SK-N-MC (cell line): ENCODE measurements around the gene MAP2.
A peak's percentile ranks its signal among the peaks of the same experiment; 100 is the strongest.
"Not testable (repeated sequence)": the region's sequence is repeated elsewhere in the genome, so short reads cannot be mapped to it uniquely, and the experiment has no call there.

Source experiments
- DNase-seq: peaks from one replicate; pipeline ENCODE4 v3.0.0-alpha.2; 2011; ENCODE audit warnings: low read depth, low spot score
- H3K27ac ChIP-seq: fragments of 200-600 bp; sonication (generic); 2 replicates; pipeline ENCODE4 v1.5.1; 2016; ENCODE audit warnings: mixed run types
- H3K36me3 ChIP-seq: fragments of 200-600 bp; sonication (generic); 2 replicates; pipeline ENCODE4 v1.6.1; 2017; ENCODE audit warnings: antibody characterized with exemption, low read length, mixed read lengths; ENCODE audit not compliant: insufficient read depth
- H3K4me3 ChIP-seq: fragments of 200-600 bp; sonication (generic); 2 replicates; pipeline ENCODE4 v1.5.1; 2016
- H3K9ac ChIP-seq: fragments of 200-600 bp; sonication (generic); 2 replicates; pipeline ENCODE4 v1.8.0; 2017; ENCODE audit warnings: mixed run types, mixed read lengths; ENCODE audit not compliant: insufficient read length
- H3K9me3 ChIP-seq: fragments of 200-600 bp; sonication (generic); 2 replicates; pipeline ENCODE4 v1.6.1; 2017; ENCODE audit warnings: low read depth, mild to moderate bottlenecking, antibody characterized with exemption, low read length, moderate library complexity, mixed read lengths
- EZH2 ChIP-seq: fragments of 200-600 bp; sonication (generic); IDR thresholded peaks from one replicate; pipeline ENCODE4 v1.6.1; 2017; ENCODE audit warnings: antibody characterized with exemption
- FOXP2 ChIP-seq: optimal IDR thresholded peaks from 2 replicates; pipeline ENCODE3; 2011; ENCODE audit warnings: mild to moderate bottlenecking, moderate library complexity; ENCODE audit not compliant: insufficient read depth; ENCODE audit errors: extremely low read length, control extremely low read depth
- POLR2AphosphoS5 ChIP-seq: IDR thresholded peaks from 2 replicates; pipeline ENCODE4 v1.6.1; 2012; ENCODE audit warnings: mild to moderate bottlenecking, low read depth, low read length, borderline replicate concordance

Gene MAP2

DNA sequence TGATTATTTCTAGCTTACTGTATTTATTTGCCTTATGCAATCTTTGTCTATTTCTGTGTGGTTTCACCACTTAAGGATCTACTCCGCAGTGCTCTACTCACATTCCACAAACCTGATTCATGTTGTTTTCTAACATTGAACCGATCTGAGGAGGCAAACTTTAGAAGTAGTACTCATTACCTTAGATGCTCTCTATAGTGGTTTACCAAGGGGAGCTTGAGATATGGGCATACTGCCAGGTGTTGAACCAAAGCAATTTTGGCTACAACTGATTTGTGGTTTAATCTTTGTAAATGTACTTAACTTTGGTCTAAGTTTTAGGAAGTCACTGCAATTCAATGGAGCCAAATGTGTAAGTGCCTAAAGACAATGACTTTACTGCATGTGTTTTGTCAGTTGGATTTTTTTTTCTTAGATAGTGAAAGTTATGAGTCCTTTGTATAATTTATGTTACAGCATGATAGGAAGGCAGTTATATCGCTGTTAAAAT lies 50.1 kb downstream of the MAP2 start:
- no peaks in the 10 kb centered on the region for H3K36me3 ChIP-seq
- peak; percentile 77 for DNase-seq
- no peak for TF ChIP-seq EZH2
- TF ChIP-seq POLR2AphosphoS5 = no peak
- TF ChIP-seq FOXP2 = no peak
- H3K9me3 ChIP-seq = no peaks in the 10 kb centered on the region
- H3K27ac ChIP-seq = peak overlapping the region; percentile 78
- peak overlapping the region; percentile 65 for H3K4me3 ChIP-seq
- peak overlapping the region; percentile 24 for H3K9ac ChIP-seq

DNA sequence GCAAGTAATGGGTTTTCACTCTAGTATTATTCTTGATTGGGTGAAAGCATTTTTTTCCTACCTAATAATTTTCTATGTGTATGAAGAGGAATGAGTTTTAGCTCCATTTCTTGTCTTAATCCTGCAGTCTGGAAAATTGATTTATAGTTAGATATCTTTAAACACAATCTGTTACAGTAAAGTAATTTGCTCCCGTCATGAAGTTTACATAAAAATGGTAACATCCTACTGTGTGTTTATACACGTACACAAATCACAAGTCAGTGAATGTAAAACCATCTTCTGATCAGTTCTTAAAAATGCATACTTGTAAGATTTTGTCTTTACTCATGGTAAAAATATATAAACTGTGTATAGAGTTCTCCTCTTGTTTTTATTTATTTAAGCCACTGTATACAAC lies 51.1 kb downstream of the MAP2 start:
- H3K4me3 ChIP-seq = no peak overlapping the region; the same call in 1 of the 2 replicates
- DNase-seq = no peak
- H3K27ac ChIP-seq = no peak overlapping the region; the same call in 1 of the 2 replicates
- TF ChIP-seq POLR2AphosphoS5 = no peak
- no peak for TF ChIP-seq EZH2
- no peak for TF ChIP-seq FOXP2
- no peaks in the 10 kb centered on the region for H3K9me3 ChIP-seq
- H3K36me3 ChIP-seq = no peaks in the 10 kb centered on the region
- no peak overlapping the region for H3K9ac ChIP-seq

DNA sequence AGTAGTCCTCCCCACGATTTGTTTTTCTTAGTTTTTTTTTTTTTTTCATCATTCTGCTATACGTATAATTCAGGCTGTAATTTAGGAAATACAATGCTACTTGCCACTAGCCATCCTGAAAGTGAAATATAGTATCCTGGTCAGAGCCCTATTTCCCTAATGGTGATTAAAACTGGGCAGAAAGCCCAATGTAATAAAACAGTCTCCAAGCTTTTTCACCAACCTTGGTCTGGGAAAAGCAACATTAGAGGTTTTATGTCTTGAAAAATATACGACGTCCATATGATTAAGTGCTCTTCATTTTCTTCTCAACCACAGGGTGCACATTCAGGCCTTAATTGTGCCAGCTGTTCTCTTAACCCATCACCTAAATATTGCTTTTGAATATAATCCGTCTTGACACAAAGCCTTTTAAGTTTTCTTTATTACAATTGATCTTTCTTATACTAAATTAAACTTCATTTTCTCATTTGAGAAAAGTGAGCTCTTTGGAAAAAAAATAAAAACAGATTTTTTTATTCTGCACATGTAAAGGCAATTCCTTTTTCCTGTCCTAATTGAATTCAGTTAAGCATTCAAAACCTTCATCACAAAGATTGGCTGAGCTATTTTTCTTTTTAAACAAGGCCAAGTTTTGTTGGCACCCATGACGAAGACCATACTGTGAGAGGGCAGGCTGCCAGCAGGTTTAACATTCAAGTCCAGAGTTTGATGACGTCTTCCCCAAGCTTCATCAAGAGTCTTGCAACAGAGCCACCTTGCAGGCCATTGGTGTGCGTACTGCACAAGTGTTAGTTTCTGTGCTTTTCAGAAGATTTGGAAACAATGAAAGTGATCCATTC lies 52.7 kb downstream of the MAP2 start:
- Histone ChIP-seq H3K4me3 (no peak overlapping the region; the same call in 1 of the 2 replicates), H3K9me3 (no peaks in the 10 kb centered on the region), H3K9ac (no peak overlapping the region), H3K27ac (peak overlapping the region; percentile 26; the same call in 1 of the 2 replicates), H3K36me3 (no peaks in the 10 kb centered on the region)
- TF ChIP-seq EZH2 = no peak
- no peak for TF ChIP-seq POLR2AphosphoS5
- TF ChIP-seq FOXP2 = no peak
- DNase-seq = no peak

DNA sequence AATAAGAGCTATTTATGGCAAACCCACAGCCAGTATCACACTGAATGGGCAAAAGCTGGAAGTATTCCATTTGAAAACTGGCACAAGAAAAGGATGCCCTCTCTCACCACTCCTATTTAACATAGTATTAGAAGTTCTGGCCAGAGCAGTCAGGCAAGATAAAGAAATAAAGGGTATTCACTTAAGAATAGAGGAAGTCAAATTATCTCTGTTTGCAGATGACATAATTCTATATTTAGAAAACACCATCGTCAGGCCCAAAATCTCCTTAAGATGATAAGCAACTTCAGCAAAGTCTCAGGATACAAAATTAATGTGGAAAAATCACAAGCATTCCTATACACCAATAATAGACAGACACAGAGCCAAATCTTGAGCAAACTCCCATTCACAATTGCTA lies 68.4 kb downstream of the MAP2 start:
- H3K36me3 ChIP-seq = not testable (repeated sequence)

DNA sequence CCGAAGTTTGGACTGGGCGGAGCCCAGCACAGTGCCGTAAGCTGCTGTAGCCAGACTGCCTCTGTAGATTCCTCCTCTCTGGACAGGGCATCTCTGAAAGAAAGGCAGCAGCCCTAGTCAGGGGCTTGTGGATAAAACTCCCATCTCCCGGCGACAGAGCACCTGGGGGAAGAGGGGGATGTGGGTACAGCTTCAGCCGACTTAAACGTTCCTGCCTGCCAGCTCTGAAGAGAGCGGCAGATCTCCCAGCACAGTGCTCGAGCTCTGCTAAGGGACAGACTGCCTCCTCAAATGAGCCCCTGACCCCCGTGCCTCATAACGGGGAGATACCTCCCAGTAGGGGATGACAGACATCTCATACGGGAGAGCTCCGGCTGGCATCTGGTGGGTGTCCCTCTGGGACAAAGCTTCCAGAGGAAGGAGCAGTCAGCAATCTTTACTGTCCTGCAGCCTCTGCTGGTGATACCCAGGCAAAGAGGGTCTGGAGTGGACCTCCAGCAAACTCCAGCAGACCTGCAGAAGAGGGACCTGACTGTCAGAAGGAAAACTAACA lies 71.3 kb downstream of the MAP2 start:
- not testable (repeated sequence) for H3K36me3 ChIP-seq, H3K9me3 ChIP-seq, DNase-seq, H3K4me3 ChIP-seq, H3K9ac ChIP-seq, H3K27ac ChIP-seq

More for the DNA sequence above, 68.4 kb downstream of the MAP2 start:
- not testable (repeated sequence) for H3K4me3 ChIP-seq, H3K9ac ChIP-seq, H3K9me3 ChIP-seq, DNase-seq, H3K27ac ChIP-seq

DNA sequence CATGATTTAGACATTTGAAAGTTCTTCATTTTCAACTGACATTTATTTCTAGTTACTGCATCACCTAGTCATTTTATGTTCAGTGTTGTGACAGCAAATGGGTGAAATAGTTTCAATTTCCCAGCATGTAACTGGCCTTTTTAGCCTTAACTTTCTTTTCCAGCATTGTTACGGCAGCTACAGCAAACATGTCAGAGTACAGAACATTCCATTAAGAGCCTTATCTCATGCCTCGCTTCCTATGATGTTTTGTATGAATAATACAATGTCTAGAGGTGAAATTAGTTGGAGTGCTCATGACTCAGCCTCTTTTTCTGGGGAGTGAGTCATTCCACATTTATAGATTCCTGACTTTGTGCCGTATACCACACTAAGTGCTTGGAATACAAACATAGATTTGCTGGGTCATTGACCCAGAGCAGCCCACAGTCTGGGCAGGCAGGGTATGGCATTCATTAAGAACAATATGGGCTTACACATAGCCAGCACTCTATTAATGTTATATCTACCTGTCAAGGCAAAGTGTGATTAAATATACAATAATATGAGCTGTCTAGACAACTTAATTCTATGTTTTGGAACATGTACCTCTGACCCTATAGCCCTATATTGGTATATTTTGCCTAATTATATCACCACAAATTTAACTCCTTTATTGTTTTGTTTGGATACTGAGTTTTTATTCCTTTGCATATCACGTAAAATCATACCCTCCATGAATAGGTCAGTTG lies 72.2 kb downstream of the MAP2 start:
- Histone ChIP-seq H3K36me3 (no peaks in the 10 kb centered on the region), H3K4me3 (no peak overlapping the region), H3K27ac (0 out of 2 replicates have a peak overlapping the region, but pooled peaks have one; percentile 8), H3K9me3 (no peaks in the 10 kb centered on the region), H3K9ac (no peak overlapping the region)
- TF ChIP-seq FOXP2 (no peak), POLR2AphosphoS5 (no peak), EZH2 (no peak)
- DNase-seq = no peak

DNA sequence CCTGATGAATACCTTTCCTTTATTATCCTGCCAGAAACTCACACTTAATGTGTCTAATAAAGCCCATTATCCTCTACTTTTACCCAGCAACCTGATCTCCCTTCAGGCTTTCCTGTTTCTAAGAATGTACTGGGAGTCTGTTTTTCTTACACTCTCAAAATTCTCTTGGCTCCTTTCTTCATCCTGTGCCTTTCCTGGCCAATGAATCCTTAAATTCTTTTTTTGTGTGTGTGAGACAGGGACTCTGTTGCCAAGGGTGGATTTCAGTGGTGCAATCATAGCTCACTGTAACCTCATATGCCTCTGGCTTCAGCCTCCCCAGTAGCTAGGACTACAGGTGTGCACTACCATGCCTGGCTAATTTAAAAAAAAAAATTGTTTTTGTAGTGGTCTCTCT lies 72.7 kb downstream of the MAP2 start:
- Histone ChIP-seq H3K27ac (no peak overlapping the region), H3K36me3 (no peaks in the 10 kb centered on the region), H3K9ac (no peak overlapping the region), H3K9me3 (no peaks in the 10 kb centered on the region), H3K4me3 (no peak overlapping the region)
- TF ChIP-seq POLR2AphosphoS5 (no peak), FOXP2 (no peak), EZH2 (no peak)
- DNase-seq = no peak

DNA sequence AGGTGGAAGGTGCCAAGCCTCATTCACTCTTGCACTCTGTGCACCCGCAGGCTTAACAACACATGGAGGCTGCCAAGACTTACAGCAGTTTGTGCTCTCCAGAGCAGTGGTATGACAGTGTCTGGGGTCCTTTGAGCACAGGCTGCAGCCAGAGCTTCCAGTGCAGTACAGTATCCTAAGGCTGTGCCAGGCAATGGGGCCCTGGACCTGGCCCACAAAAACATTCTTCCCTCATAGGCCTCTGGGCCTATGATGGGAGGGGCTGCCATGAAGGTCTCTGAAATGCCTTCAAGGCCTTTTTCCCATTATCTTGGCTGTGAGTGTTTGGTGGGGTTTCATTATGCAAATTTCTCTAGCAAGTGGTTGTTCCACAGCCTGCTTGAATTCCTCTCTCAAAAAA lies 74.8 kb downstream of the MAP2 start:
- TF ChIP-seq FOXP2 = no peak
- TF ChIP-seq POLR2AphosphoS5 = no peak
- no peak for TF ChIP-seq EZH2
- no peak overlapping the region for H3K9ac ChIP-seq

More for the DNA sequence above, 74.8 kb downstream of the MAP2 start:
- Histone ChIP-seq H3K27ac (peak overlapping the region; percentile 63), H3K36me3 (no peaks in the 10 kb centered on the region), H3K9me3 (no peaks in the 10 kb centered on the region), H3K4me3 (no peak overlapping the region)
- no peak for DNase-seq
